ENCODE results near the gene DNAJC15.

GRCh38 chr13:43002021-43002420, 21.4 kb upstream of the DNAJC15 start:
- TF ChIP-seq CTCF (IDR thresholded peaks at IDR 0.05; ENCODE audit: extremely low read depth in 1 of 2, insufficient read depth in 1 of 2, low read depth in 1 of 2, low read length in 2 of 2) (no peak), POLR2A (IDR thresholded peaks at IDR 0.05; ENCODE audit: low read depth, low read length) (no peak), MAX (IDR thresholded peaks at IDR 0.05; ENCODE audit: insufficient read depth, insufficient read length) (no peak), EZH2 (IDR thresholded peaks at IDR 0.05; ENCODE audit: borderline replicate concordance, low read depth, low read length, severe bottlenecking) (no peak)
